ENCODE measurements around the gene TRIM42.

DNA sequence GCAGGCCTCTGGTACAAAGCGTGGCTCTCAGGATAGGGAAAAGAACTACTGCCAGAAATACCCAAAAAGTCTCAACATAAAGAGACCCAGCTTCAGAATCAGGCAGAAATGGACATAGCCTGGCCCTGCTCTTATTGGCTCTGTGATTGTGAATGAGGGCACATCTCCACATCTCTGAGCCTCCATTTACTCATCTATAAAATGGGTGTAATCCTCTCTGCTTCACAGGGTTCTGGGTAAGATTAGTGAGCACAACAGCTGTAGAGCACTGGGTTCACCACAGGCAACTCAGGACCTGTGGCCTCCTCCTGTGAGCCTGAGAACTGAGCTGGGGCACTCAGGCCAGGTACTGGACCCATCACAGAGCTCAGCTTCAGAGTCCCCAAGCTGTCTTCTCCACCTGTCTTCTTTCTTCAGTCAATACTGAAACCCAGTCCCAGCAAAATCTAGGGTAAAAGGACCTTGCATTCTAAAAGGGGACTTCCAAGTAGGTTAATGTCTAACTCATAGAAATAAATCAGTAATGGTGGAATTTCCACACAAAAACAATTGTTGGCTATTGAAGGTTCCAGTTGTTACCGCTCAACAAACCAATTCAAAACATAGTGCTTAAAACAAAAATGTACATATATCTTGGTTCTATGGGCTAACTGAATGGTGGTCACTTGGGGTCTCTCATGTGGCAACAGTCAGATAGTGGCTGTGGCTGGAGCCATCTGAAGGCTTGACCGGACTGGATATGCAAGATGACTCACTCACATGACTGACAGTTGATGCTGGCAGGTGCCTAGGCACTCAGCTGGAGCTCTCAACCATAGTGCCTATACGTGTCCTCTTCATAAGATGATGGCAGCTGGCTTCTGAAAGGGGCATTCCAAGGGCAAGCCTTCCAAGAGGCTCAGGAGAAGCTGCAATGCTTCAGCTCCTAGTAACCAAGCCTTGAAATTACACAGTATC is 47.3 kb downstream of the TRIM42 start:
- TF ChIP-seq, protein P1, sequence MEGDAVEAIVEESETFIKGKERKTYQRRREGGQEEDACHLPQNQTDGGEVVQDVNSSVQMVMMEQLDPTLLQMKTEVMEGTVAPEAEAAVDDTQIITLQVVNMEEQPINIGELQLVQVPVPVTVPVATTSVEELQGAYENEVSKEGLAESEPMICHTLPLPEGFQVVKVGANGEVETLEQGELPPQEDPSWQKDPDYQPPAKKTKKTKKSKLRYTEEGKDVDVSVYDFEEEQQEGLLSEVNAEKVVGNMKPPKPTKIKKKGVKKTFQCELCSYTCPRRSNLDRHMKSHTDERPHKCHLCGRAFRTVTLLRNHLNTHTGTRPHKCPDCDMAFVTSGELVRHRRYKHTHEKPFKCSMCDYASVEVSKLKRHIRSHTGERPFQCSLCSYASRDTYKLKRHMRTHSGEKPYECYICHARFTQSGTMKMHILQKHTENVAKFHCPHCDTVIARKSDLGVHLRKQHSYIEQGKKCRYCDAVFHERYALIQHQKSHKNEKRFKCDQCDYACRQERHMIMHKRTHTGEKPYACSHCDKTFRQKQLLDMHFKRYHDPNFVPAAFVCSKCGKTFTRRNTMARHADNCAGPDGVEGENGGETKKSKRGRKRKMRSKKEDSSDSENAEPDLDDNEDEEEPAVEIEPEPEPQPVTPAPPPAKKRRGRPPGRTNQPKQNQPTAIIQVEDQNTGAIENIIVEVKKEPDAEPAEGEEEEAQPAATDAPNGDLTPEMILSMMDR (IDR thresholded peaks at IDR 0.05; ENCODE audit: insufficient read depth, low read length) = no peak
- TF ChIP-seq, protein P2, sequence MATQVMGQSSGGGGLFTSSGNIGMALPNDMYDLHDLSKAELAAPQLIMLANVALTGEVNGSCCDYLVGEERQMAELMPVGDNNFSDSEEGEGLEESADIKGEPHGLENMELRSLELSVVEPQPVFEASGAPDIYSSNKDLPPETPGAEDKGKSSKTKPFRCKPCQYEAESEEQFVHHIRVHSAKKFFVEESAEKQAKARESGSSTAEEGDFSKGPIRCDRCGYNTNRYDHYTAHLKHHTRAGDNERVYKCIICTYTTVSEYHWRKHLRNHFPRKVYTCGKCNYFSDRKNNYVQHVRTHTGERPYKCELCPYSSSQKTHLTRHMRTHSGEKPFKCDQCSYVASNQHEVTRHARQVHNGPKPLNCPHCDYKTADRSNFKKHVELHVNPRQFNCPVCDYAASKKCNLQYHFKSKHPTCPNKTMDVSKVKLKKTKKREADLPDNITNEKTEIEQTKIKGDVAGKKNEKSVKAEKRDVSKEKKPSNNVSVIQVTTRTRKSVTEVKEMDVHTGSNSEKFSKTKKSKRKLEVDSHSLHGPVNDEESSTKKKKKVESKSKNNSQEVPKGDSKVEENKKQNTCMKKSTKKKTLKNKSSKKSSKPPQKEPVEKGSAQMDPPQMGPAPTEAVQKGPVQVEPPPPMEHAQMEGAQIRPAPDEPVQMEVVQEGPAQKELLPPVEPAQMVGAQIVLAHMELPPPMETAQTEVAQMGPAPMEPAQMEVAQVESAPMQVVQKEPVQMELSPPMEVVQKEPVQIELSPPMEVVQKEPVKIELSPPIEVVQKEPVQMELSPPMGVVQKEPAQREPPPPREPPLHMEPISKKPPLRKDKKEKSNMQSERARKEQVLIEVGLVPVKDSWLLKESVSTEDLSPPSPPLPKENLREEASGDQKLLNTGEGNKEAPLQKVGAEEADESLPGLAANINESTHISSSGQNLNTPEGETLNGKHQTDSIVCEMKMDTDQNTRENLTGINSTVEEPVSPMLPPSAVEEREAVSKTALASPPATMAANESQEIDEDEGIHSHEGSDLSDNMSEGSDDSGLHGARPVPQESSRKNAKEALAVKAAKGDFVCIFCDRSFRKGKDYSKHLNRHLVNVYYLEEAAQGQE (IDR thresholded peaks at IDR 0.05; ENCODE audit: insufficient replicate concordance, low read depth) = no peak
- TF ChIP-seq POLR2AphosphoS5 (IDR thresholded peaks at IDR 0.05; ENCODE audit: low read depth) (no peak), GABPA (IDR thresholded peaks at IDR 0.05; ENCODE audit: low read depth) (no peak), SPI1 (IDR thresholded peaks at IDR 0.05; ENCODE audit: borderline replicate concordance, low read depth) (no peak)
